Caco-2 (cell line): ENCODE results near the gene CRABP2. TPM values are rescaled to one million over a fixed set of nuclear protein-coding genes. Genes with fewer than 3 reads are reported as not detected.
A peak's percentile ranks its signal among the peaks of the same experiment; 100 is the strongest.

Experiments used
- BruUV-seq: library from RNA; stranded (reverse); fragments of 400-500 nt; replicated peaks from 2 replicates; lab custom pipeline; 2021; lab: Mats Ljungman, UMichigan
- CTCF ChIA-PET: fragments of 300-600 bp; sonication (Branson Sonifier 250); formaldehyde crosslinking; loops from one replicate; lab custom pipeline; 2022; ENCODE audit warnings: antibody characterized with exemption; lab: Charles Lee
- POLR2A ChIA-PET: fragments of 300-600 bp; sonication (Branson Sonifier 250); formaldehyde crosslinking; loops from one replicate; lab custom pipeline; 2022; ENCODE audit warnings: antibody characterized with exemption; lab: Charles Lee
- DNase-seq, 2 experiments: peaks; one replicate each; pipeline versions ENCODE4 v3.0.0 to v3.0.0-alpha.2; 2020 to 2022
- H3K27me3 ChIP-seq: replicated peaks from 2 replicates; pipeline ENCODE4 v1.6.0; 2011; ENCODE audit warnings: low read length; ENCODE audit not compliant: control insufficient read depth, insufficient read depth
- H3K36me3 ChIP-seq: 2 replicates; pipeline ENCODE4 v1.5.1; 2011; ENCODE audit warnings: low read length; ENCODE audit not compliant: control insufficient read depth, insufficient read depth
- H3K4me1 ChIP-seq: fragments of 250-450 bp; sonication (Bioruptor Pico); 2 replicates; pipeline ENCODE4 v1.5.1; 2020; ENCODE audit warnings: mild to moderate bottlenecking
- H3K4me3 ChIP-seq: 2 replicates; pipeline ENCODE4 v1.5.1; 2011; ENCODE audit warnings: low read depth, mild to moderate bottlenecking, control low read depth, low read length
- H3K9me3 ChIP-seq: fragments of 250-450 bp; sonication (Bioruptor Pico); 2 replicates; pipeline ENCODE4 v1.5.1; 2020; ENCODE audit warnings: mild to moderate bottlenecking, moderate library complexity
- H3K27ac Mint-ChIP-seq: one replicate; pipeline ENCODE4 v1.8.0; 2022; ENCODE audit warnings: mixed read lengths; ENCODE audit not compliant: unreplicated experiment
- H3K27me3 Mint-ChIP-seq: one replicate; pipeline ENCODE4 v1.8.0; 2022; ENCODE audit warnings: mixed read lengths; ENCODE audit not compliant: insufficient read depth, unreplicated experiment
- H3K36me3 Mint-ChIP-seq: one replicate; pipeline ENCODE4 v1.8.0; 2022; ENCODE audit warnings: mild to moderate bottlenecking, mixed read lengths; ENCODE audit not compliant: insufficient read depth, unreplicated experiment
- H3K4me1 Mint-ChIP-seq: one replicate; pipeline ENCODE4 v1.8.0; 2022; ENCODE audit warnings: low read depth, mixed read lengths; ENCODE audit not compliant: unreplicated experiment
- H3K4me3 Mint-ChIP-seq: one replicate; pipeline ENCODE4 v1.8.0; 2022; ENCODE audit warnings: mild to moderate bottlenecking, moderate library complexity, mixed read lengths; ENCODE audit not compliant: unreplicated experiment
- H3K9me3 Mint-ChIP-seq: one replicate; pipeline ENCODE4 v1.8.0; 2022; ENCODE audit warnings: mixed read lengths; ENCODE audit not compliant: unreplicated experiment
- intact Hi-C: fragments of 100-400 bp; cut with micrococcal nuclease; formaldehyde crosslinking; loops from one replicate; pipeline ENCODE4 v1.10.0; 2022; ENCODE audit not compliant: unreplicated experiment
- total RNA-seq: library from RNA; stranded (reverse); gene quantifications from 2 replicates; pipeline ENCODE4 v1.2.3, GENCODE V29; 2022
- TF ChIP-seq, protein P1 (sequence below), 2 experiments: fragments of 200-600 bp in 1 of 2; IDR thresholded peaks; 1 replicate in 1 of 2; 2 replicates in 1 of 2; pipeline versions ENCODE4 v1.5.1 to v1.8.0; 2011 to 2022; ENCODE audit warnings: antibody characterized with exemption in 1 of 2, control low read depth in 1 of 2, inconsistent platforms in 1 of 2, low read depth in 1 of 2, low read length in 1 of 2, mild to moderate bottlenecking in 1 of 2, moderate library complexity in 1 of 2; ENCODE audit not compliant: insufficient read depth in 1 of 2, severe bottlenecking in 1 of 2, unreplicated experiment in 1 of 2

The CRABP2 gene
- total RNA-seq, 1 experiment from 2014 or later, result 27.1 TPM

DNA sequence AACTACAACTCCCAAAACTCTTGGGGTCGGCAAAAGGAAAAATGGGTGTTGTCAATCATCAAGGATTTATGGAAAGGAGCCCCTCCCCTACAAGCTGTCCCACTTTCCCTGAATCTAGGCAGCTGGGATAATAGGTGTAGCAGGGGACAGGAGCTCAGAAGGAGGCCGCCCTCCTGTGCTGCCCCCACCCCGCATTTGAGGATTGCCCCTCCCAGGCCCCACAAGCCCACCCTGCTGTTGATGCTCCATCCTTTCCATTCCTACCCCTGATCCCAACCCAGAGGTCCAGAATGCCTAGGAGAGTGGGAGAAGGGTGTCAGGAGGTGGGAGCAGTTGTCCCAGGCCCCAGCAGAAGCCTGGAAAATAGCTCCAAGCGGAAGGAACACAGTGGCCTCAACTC lies 37.4 kb upstream of the CRABP2 start:
- Histone ChIP-seq H3K9me3 (no peaks in the 10 kb centered on the region), H3K27me3 (no peaks in the 10 kb centered on the region), H3K4me3 (no peak overlapping the region), H3K36me3 (peaks cover 12% of the 10 kb centered on the region), H3K4me1 (peaks cover 24% of the 10 kb centered on the region)
- intact Hi-C loops, result no loop called here
- POLR2A ChIA-PET, result no interaction called here
- H3K9me3 Mint-ChIP-seq, result no peaks in the 10 kb centered on the region
- peaks cover 74% of the 10 kb centered on the region for H3K36me3 Mint-ChIP-seq
- H3K27me3 Mint-ChIP-seq, result no peaks in the 10 kb centered on the region
- no peak for DNase-seq
- no TSS peak for BruUV-seq
- peak overlapping the region; percentile 67 for H3K27ac Mint-ChIP-seq
- H3K4me3 Mint-ChIP-seq, result peak overlapping the region; percentile 28
- CTCF ChIA-PET, result no interaction called here
- TF ChIP-seq, protein P1, sequence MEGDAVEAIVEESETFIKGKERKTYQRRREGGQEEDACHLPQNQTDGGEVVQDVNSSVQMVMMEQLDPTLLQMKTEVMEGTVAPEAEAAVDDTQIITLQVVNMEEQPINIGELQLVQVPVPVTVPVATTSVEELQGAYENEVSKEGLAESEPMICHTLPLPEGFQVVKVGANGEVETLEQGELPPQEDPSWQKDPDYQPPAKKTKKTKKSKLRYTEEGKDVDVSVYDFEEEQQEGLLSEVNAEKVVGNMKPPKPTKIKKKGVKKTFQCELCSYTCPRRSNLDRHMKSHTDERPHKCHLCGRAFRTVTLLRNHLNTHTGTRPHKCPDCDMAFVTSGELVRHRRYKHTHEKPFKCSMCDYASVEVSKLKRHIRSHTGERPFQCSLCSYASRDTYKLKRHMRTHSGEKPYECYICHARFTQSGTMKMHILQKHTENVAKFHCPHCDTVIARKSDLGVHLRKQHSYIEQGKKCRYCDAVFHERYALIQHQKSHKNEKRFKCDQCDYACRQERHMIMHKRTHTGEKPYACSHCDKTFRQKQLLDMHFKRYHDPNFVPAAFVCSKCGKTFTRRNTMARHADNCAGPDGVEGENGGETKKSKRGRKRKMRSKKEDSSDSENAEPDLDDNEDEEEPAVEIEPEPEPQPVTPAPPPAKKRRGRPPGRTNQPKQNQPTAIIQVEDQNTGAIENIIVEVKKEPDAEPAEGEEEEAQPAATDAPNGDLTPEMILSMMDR (IDR thresholded peaks at IDR 0.05; ENCODE audit: insufficient read depth in 1 of 2, low read depth in 1 of 2, low read length in 1 of 2, severe bottlenecking in 1 of 2, unreplicated experiment in 1 of 2), result no peak
- peaks cover 34% of the 10 kb centered on the region for H3K4me1 Mint-ChIP-seq

DNA sequence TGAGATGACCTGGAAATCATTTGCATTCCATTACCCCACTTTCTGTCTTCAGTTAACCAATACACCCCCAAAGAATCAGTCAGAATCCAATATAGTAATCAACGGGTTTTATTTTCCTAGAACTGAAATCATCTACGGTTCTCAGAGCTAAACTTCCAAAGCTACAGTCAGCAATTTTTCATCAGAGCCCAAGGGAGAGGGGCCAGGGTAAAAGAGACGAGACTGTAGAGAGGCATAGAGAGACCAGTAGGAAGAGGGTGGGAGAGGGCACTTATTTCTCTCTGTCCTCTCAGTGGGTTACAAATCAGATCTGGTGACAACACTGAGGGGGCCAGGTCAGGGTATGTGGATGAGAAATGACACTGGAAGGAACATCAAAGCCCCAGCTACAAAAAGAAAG lies 36.6 kb upstream of the CRABP2 start:
- Mint-ChIP-seq H3K27me3 (no peaks in the 10 kb centered on the region), H3K9me3 (no peaks in the 10 kb centered on the region), H3K4me3 (peak overlapping the region; percentile 100), H3K27ac (peak overlapping the region; percentile 98), H3K36me3 (peaks cover 76% of the 10 kb centered on the region), H3K4me1 (peaks cover 27% of the 10 kb centered on the region)
- Histone ChIP-seq H3K4me3 (no peak overlapping the region), H3K36me3 (peaks cover 12% of the 10 kb centered on the region), H3K9me3 (no peaks in the 10 kb centered on the region), H3K27me3 (no peaks in the 10 kb centered on the region), H3K4me1 (peaks cover 21% of the 10 kb centered on the region)
- intact Hi-C loops, result no loop called here
- TF ChIP-seq, protein P1 (IDR thresholded peaks at IDR 0.05; ENCODE audit: insufficient read depth in 1 of 2, low read depth in 1 of 2, low read length in 1 of 2, severe bottlenecking in 1 of 2, unreplicated experiment in 1 of 2), result no peak
- no TSS peak for BruUV-seq
- CTCF ChIA-PET, result interaction anchor here (2.0 to 2.2 kb wide), 3 partner anchors 10 to 53 kb away, joined by 17 to 32 read pairs (median 24); partner anchors contain the start of genes HDGF, ISG20L2 and METTL25B
- POLR2A ChIA-PET, result interaction anchor here (0.6 to 2.6 kb wide), 2 partner anchors 14 to 81 kb away, joined by 3 to 108 read pairs; partner anchors contain the start of genes ISG20L2 and METTL25B
- no peak for DNase-seq

DNA sequence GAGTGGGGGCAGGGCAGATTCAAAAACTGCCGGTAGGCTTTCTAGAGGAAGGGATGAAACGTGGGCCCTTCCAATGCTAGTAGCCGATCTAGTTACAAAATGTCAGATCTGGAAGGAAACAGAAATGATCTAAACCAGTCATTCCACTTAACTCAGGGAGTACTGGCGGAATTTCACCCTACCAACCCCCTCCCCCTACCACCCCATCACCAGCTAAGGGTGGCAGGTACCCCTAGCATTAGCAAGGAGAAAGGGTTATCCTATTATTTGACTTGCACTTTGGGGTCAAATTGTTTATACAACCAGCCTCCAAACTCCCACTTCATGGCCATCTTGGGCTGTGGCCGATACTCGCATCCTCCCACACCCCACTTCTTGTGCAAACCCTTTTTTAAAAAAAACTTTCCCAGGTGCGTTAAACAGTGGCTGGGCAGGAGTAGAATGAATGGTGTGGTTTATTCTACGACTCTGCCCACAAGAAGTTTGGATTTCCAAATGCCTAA lies 36.1 kb upstream of the CRABP2 start:
- H3K27ac Mint-ChIP-seq, result peak overlapping the region; percentile 98
- H3K9me3 ChIP-seq, result no peaks in the 10 kb centered on the region
- TF ChIP-seq, protein P1 (IDR thresholded peaks at IDR 0.05; ENCODE audit: insufficient read depth in 1 of 2, low read depth in 1 of 2, low read length in 1 of 2, severe bottlenecking in 1 of 2, unreplicated experiment in 1 of 2), result no peak
- ChIA-PET POLR2A (interaction anchor here (0.5 to 2.6 kb wide), 12 partner anchors 8 to 304 kb away, joined by 3 to 108 read pairs (median 4); partner anchors contain the start of genes HDGF, ISG20L2, METTL25B and NES), CTCF (interaction anchor here (0.6 to 2.2 kb wide), 11 partner anchors 10 to 186 kb away, joined by 3 to 32 read pairs (median 5); partner anchors contain the start of genes CRABP2, HDGF, ISG20L2 and METTL25B)
- no peak for DNase-seq
- H3K36me3 Mint-ChIP-seq, result peaks cover 71% of the 10 kb centered on the region
- peaks cover 21% of the 10 kb centered on the region for H3K4me1 ChIP-seq
- H3K9me3 Mint-ChIP-seq, result no peaks in the 10 kb centered on the region
- H3K27me3 Mint-ChIP-seq, result no peaks in the 10 kb centered on the region
- H3K36me3 ChIP-seq, result peaks cover 12% of the 10 kb centered on the region
- H3K4me3 ChIP-seq, result peak overlapping the region; percentile 15; the same call in 1 of the 2 replicates
- H3K27me3 ChIP-seq, result no peaks in the 10 kb centered on the region
- no TSS peak for BruUV-seq
- peak overlapping the region; percentile 100 for H3K4me3 Mint-ChIP-seq
- peaks cover 27% of the 10 kb centered on the region for H3K4me1 Mint-ChIP-seq
- intact Hi-C loops, result loop anchor here (1.0 kb wide), 2 partner anchors 13 to 26 kb away; partner anchors contain the start of genes ISG20L2, METTL25B and PRCC
